Thoracic aorta (tissue), 2 donors: ENCODE measurements around the gene BAIAP2L1. TPM values are rescaled to one million over a fixed set of nuclear protein-coding genes. Genes with fewer than 3 reads are reported as not detected.

ENCODE experiments used
- ATAC-seq: fragments of 150-250 bp; one replicate; pipeline ENCODE4 v1.8.0; 2017; ENCODE audit warnings: low read depth; ENCODE audit not compliant: insufficient number of reproducible peaks, low FRiP score
- DNase-seq: peaks from one replicate; pipeline ENCODE4 v3.0.0-alpha.2; 2020; ENCODE audit warnings: low spot score
- H3K27ac ChIP-seq, 2 donors: fragments of 200-600 bp; sonication (generic); 1 replicate in 1 of 2; 2 replicates in 1 of 2; pipeline ENCODE4 v1.5.1; 2016; ENCODE audit warnings: mild to moderate bottlenecking in 2 of 2, moderate library complexity in 2 of 2
- H3K27me3 ChIP-seq: fragments of 200-600 bp; sonication (generic); replicated peaks from 2 replicates; pipeline ENCODE4 v1.6.0; 2016; ENCODE audit warnings: mild to moderate bottlenecking; ENCODE audit not compliant: insufficient read depth
- H3K36me3 ChIP-seq: fragments of 200-600 bp; sonication (generic); one replicate; pipeline ENCODE4 v1.5.1; 2016
- H3K4me1 ChIP-seq, 2 donors: fragments of 200-600 bp; sonication (generic); 1 replicate in 1 of 2; 2 replicates in 1 of 2; pipeline versions ENCODE4 v1.5.1 to v1.6.0; 2016; ENCODE audit warnings: low read depth in 2 of 2, mild to moderate bottlenecking in 1 of 2; ENCODE audit not compliant: control insufficient read depth in 1 of 2
- H3K4me3 ChIP-seq: fragments of 200-600 bp; sonication (generic); 2 replicates; pipeline ENCODE4 v1.5.1; 2016; ENCODE audit warnings: mild to moderate bottlenecking
- H3K9me3 ChIP-seq: fragments of 200-600 bp; sonication (generic); 2 replicates; pipeline ENCODE4 v1.5.1; 2016
- total RNA-seq, 2 donors: library from RNA; depleted of rRNA; stranded (reverse); fragments of >200 nt; gene quantifications; one replicate each; pipeline versions ENCODE4 v1.1.0 to v1.2.3, GENCODE V29; 2016
- TF ChIP-seq, protein P1 (sequence below): fragments of 200-600 bp; sonication (generic); IDR thresholded peaks from one replicate; pipeline ENCODE4 v1.5.1; 2019; ENCODE audit warnings: antibody characterized with exemption

Gene BAIAP2L1
- total RNA-seq, 2 donors from 2014 or later, result 0.63 to 1.4 TPM

- DNase-seq (no peak), ATAC-seq (no peak)
- TF ChIP-seq, protein P1, sequence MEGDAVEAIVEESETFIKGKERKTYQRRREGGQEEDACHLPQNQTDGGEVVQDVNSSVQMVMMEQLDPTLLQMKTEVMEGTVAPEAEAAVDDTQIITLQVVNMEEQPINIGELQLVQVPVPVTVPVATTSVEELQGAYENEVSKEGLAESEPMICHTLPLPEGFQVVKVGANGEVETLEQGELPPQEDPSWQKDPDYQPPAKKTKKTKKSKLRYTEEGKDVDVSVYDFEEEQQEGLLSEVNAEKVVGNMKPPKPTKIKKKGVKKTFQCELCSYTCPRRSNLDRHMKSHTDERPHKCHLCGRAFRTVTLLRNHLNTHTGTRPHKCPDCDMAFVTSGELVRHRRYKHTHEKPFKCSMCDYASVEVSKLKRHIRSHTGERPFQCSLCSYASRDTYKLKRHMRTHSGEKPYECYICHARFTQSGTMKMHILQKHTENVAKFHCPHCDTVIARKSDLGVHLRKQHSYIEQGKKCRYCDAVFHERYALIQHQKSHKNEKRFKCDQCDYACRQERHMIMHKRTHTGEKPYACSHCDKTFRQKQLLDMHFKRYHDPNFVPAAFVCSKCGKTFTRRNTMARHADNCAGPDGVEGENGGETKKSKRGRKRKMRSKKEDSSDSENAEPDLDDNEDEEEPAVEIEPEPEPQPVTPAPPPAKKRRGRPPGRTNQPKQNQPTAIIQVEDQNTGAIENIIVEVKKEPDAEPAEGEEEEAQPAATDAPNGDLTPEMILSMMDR, result no peak
- Histone ChIP-seq H3K4me3 (no peak overlapping the region), H3K36me3 (no peaks in the 10 kb centered on the region), H3K27me3 (no peaks in the 10 kb centered on the region), H3K27ac (no peak overlapping the region), H3K4me1 (peaks cover 7 to 10% of the 10 kb centered on the region in 2 donors), H3K9me3 (no peaks in the 10 kb centered on the region)
Measured at GRCh38 chr7:98396768-98397167, 4.1 kb downstream of the BAIAP2L1 start.

DNA sequence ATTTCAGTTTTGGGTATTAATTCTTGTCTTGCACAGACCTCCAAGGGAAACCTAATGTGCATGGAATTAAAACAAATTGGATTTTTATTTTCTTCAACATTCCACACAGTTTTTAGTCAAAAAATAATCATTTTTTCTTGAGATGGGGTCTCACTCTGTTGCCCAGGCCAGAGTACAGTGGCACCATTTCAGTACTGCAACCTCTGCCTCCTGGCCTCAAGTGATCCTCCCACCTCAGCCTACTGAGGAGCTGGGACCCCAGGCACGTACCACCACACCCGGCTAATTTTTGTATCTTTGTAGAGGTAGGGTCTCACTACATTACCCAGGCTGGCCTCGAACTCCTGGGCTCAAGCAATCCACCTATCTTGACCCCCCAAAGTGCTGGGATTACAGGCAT lies 4.9 kb downstream of the BAIAP2L1 start:
- TF ChIP-seq, protein P1, result no peak
- Histone ChIP-seq H3K27ac (no peak overlapping the region), H3K4me3 (no peak overlapping the region), H3K27me3 (no peaks in the 10 kb centered on the region), H3K9me3 (no peaks in the 10 kb centered on the region), H3K4me1 (peaks cover 4 to 6% of the 10 kb centered on the region in 2 donors), H3K36me3 (no peaks in the 10 kb centered on the region)
- ATAC-seq, result no peak
- DNase-seq, result no peak

- H3K27me3 ChIP-seq, result no peaks in the 10 kb centered on the region
- no peak for DNase-seq
- no peak overlapping the region for H3K4me3 ChIP-seq
- TF ChIP-seq, protein P1, result no peak
- H3K9me3 ChIP-seq, result no peaks in the 10 kb centered on the region
- H3K36me3 ChIP-seq, result no peaks in the 10 kb centered on the region
- H3K27ac ChIP-seq, result no peak overlapping the region
- H3K4me1 ChIP-seq, result peaks cover under 1 to 1% of the 10 kb centered on the region in 2 donors
- ATAC-seq, result no peak
Measured at GRCh38 chr7:98395481-98395880, 5.4 kb downstream of the BAIAP2L1 start.

DNA sequence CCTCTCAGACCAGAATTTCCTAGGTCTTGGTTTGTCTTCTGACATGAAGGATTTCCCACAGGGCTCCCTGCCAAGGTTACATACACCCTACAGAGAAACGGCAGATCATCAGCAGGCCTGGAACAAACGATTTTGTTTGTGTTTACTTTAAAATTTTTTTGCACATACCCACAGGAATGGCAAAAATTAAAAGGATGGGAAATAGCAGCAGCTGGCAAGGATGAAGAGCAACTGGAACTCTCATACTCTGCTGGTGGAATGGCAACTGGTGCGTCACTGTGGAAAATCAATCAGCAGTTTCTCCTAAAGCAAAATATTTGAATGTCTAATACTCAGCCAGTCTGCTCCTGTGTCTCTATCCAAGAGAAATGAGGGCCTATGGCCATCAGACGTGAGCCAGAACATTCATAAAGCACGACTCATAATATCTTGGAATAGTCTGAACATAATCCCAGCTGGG lies 6.5 kb downstream of the BAIAP2L1 start:
- H3K4me1 ChIP-seq, result no peaks in the 10 kb centered on the region
- TF ChIP-seq, protein P1, result no peak
- no peak for ATAC-seq

DNA sequence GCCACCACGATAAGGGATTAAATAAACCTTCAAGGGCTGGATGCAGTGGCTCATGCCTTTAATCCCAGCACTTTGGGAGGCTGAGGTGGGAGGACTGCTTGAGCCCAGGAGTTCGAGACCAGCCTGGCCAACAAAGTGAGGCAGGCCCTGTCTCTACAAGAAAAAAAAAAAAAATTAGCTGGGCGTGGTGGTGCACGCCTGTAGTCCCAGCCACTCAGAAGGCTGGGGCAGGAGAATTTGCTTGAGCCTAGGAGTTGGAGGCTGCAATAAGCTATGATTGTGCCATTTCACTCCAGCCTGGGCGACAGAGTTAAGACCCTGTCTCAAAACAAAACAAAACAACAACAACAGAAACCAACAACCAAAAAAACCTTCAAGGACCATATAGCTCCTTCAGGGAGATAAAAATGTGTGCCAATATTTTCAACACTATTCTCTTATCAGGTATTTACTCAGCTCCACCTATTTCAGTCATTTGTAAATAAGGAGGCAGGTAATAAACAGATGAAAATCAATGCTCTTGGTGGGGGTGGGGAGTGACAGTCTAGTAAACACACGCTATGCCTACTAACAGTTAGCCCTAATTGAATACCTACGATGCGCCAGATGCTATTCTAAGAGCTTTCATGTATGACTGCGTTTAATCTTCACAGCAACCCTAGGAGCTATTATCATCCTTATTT lies 13.2 kb downstream of the BAIAP2L1 start:
- ATAC-seq (no peak), DNase-seq (no peak)
- TF ChIP-seq, protein P1, result no peak
- H3K36me3 ChIP-seq, result no peaks in the 10 kb centered on the region
- no peak overlapping the region for H3K4me3 ChIP-seq
- H3K4me1 ChIP-seq, result no peaks in the 10 kb centered on the region
- H3K27me3 ChIP-seq, result no peaks in the 10 kb centered on the region
- no peaks in the 10 kb centered on the region for H3K9me3 ChIP-seq
- H3K27ac ChIP-seq, result no peak overlapping the region

More for the DNA sequence above, 6.5 kb downstream of the BAIAP2L1 start:
- Histone ChIP-seq H3K36me3 (no peaks in the 10 kb centered on the region), H3K9me3 (no peaks in the 10 kb centered on the region), H3K27me3 (no peaks in the 10 kb centered on the region), H3K27ac (no peak overlapping the region), H3K4me3 (no peak overlapping the region)
- DNase-seq, result no peak
